ENCODE measurements around the gene DERA.

DNA sequence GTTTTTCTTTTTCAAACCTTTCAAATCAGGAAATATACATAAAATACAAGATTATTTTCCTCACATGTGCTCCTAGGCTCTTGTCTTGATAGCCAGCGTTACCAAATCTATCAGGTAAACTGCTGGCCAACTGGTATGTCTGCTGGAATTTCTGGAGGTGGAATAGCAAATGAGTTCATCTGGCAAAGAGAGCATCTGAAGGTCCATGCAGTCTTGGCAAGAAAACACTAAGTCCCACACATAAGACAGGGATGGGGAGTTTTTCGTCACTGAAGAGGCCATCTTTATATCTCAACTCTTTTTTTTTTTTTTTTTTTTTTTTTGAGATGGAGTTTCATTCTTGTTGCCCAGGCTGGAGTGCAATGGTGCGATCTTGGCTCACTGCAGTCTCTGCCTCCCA, 60.1 kb downstream of the DERA start:
- TF ChIP-seq SUZ12 (IDR thresholded peaks at IDR 0.05; ENCODE audit: extremely low read depth, insufficient read depth, insufficient read length) (no peak), ZNF274 (IDR thresholded peaks at IDR 0.05; ENCODE audit: low read depth, low read length) (no peak)

Data from NT2/D1 (cell line).